ENCODE data around the gene LRFN2. TPM values are rescaled to one million over a fixed set of nuclear protein-coding genes. Genes with fewer than 3 reads are reported as not detected.

Gene LRFN2
- total RNA-seq, 1 donor = not detected

GRCh38 chr6:40419946-40420728, 167.0 kb downstream of the LRFN2 start:
- no peaks in the 10 kb centered on the region for H3K36me3 ChIP-seq (ENCODE audit: insufficient read depth, low read length)
- no peak overlapping the region for H3K4me2 ChIP-seq (ENCODE audit: insufficient read depth, low read length)
- TF ChIP-seq, protein P1, sequence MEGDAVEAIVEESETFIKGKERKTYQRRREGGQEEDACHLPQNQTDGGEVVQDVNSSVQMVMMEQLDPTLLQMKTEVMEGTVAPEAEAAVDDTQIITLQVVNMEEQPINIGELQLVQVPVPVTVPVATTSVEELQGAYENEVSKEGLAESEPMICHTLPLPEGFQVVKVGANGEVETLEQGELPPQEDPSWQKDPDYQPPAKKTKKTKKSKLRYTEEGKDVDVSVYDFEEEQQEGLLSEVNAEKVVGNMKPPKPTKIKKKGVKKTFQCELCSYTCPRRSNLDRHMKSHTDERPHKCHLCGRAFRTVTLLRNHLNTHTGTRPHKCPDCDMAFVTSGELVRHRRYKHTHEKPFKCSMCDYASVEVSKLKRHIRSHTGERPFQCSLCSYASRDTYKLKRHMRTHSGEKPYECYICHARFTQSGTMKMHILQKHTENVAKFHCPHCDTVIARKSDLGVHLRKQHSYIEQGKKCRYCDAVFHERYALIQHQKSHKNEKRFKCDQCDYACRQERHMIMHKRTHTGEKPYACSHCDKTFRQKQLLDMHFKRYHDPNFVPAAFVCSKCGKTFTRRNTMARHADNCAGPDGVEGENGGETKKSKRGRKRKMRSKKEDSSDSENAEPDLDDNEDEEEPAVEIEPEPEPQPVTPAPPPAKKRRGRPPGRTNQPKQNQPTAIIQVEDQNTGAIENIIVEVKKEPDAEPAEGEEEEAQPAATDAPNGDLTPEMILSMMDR (IDR thresholded peaks at IDR 0.05; ENCODE audit: extremely low read depth, low read depth, low read length) = no peak
- no peaks in the 10 kb centered on the region for H4K20me1 ChIP-seq (ENCODE audit: insufficient read depth, low read length)
- H3K9me3 ChIP-seq (ENCODE audit: low read depth, low read length) = no peaks in the 10 kb centered on the region
- no peaks in the 10 kb centered on the region for H3K27me3 ChIP-seq (ENCODE audit: insufficient read depth, low read length)
- H3K27ac ChIP-seq (ENCODE audit: low read depth, low read length) = no peak overlapping the region
- H2AFZ ChIP-seq (ENCODE audit: low read length) = no peak overlapping the region
- no peak for DNase-seq (ENCODE audit: insufficient read length, low spot score, missing footprints)
- H3K79me2 ChIP-seq (ENCODE audit: insufficient read depth, low read length) = no peaks in the 10 kb centered on the region
- no peaks in the 10 kb centered on the region for H3K4me1 ChIP-seq (ENCODE audit: insufficient read depth, low read length)
- H3K4me3 ChIP-seq (ENCODE audit: insufficient read depth, low read length) = no peak overlapping the region

DNA sequence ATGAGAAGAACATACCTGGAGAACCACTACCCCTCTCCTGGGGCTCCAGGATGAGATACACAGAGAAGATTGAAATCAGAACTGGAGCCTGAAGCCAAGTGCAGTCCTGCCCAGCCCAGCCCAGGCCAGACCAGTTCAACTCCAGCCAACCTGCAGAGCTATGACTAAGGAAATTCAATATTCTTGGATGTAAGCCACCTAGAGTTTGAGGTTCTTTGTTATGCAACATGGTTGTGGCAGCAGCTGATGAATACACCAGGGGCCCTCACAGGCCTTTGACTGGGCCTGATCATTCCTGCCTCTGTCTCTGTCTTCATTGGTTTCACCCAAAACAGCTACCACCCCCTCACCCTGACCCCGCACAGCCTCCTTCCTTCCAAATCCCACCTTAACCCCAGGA, 167.8 kb downstream of the LRFN2 start:
- Histone ChIP-seq H3K27me3 (ENCODE audit: insufficient read depth, low read length) (no peaks in the 10 kb centered on the region), H3K4me3 (ENCODE audit: insufficient read depth, low read length) (no peak overlapping the region), H3K36me3 (ENCODE audit: insufficient read depth, low read length) (no peaks in the 10 kb centered on the region), H4K20me1 (ENCODE audit: insufficient read depth, low read length) (no peaks in the 10 kb centered on the region), H3K79me2 (ENCODE audit: insufficient read depth, low read length) (no peaks in the 10 kb centered on the region), H2AFZ (ENCODE audit: low read length) (no peak overlapping the region), H3K9me3 (ENCODE audit: low read depth, low read length) (no peaks in the 10 kb centered on the region), H3K27ac (ENCODE audit: low read depth, low read length) (no peak overlapping the region), H3K4me2 (ENCODE audit: insufficient read depth, low read length) (no peak overlapping the region), H3K4me1 (ENCODE audit: insufficient read depth, low read length) (no peaks in the 10 kb centered on the region)
- TF ChIP-seq, protein P1 (IDR thresholded peaks at IDR 0.05; ENCODE audit: extremely low read depth, low read depth, low read length) = no peak
- DNase-seq (ENCODE audit: insufficient read length, low spot score, missing footprints) = no peak

- Histone ChIP-seq H2AFZ (ENCODE audit: low read length) (no peak overlapping the region), H4K20me1 (ENCODE audit: insufficient read depth, low read length) (no peaks in the 10 kb centered on the region), H3K4me2 (ENCODE audit: insufficient read depth, low read length) (no peak overlapping the region), H3K4me3 (ENCODE audit: insufficient read depth, low read length) (no peak overlapping the region), H3K27ac (ENCODE audit: low read depth, low read length) (no peak overlapping the region), H3K27me3 (ENCODE audit: insufficient read depth, low read length) (no peaks in the 10 kb centered on the region), H3K9me3 (ENCODE audit: low read depth, low read length) (no peaks in the 10 kb centered on the region), H3K36me3 (ENCODE audit: insufficient read depth, low read length) (no peaks in the 10 kb centered on the region), H3K4me1 (ENCODE audit: insufficient read depth, low read length) (no peaks in the 10 kb centered on the region), H3K79me2 (ENCODE audit: insufficient read depth, low read length) (no peaks in the 10 kb centered on the region)
- DNase-seq (ENCODE audit: insufficient read length, low spot score, missing footprints) = no peak
- TF ChIP-seq, protein P1 (IDR thresholded peaks at IDR 0.05; ENCODE audit: extremely low read depth, low read depth, low read length) = no peak
Observed at GRCh38 chr6:40417031-40417430, 170.1 kb downstream of the LRFN2 start.

DNA sequence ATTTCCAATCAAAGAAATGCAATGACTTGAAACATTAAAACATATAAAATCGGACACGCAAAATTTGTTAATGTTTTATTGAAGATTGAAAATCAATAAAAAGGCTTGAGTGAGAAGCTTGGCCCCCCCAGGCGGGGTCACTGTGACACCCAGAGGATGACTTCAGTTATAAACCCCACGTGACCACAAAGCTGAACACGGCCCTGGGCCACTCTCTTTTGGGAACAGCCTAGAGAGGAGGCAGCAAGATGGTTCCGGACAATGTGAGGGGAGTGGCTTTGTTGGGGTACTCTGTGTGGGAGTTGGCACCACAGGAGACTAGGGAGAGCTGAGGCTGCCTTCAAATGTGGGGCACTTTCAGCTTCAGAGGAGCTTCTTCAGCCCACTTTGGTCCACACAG, 172.5 kb downstream of the LRFN2 start:
- H3K36me3 ChIP-seq (ENCODE audit: insufficient read depth, low read length) = no peaks in the 10 kb centered on the region
- H4K20me1 ChIP-seq (ENCODE audit: insufficient read depth, low read length) = no peaks in the 10 kb centered on the region
- H3K4me3 ChIP-seq (ENCODE audit: insufficient read depth, low read length) = no peak overlapping the region
- no peak overlapping the region for H2AFZ ChIP-seq (ENCODE audit: low read length)
- no peaks in the 10 kb centered on the region for H3K9me3 ChIP-seq (ENCODE audit: low read depth, low read length)
- H3K27me3 ChIP-seq (ENCODE audit: insufficient read depth, low read length) = no peaks in the 10 kb centered on the region
- no peaks in the 10 kb centered on the region for H3K4me1 ChIP-seq (ENCODE audit: insufficient read depth, low read length)
- DNase-seq (ENCODE audit: insufficient read length, low spot score, missing footprints) = no peak
- TF ChIP-seq, protein P1 (IDR thresholded peaks at IDR 0.05; ENCODE audit: extremely low read depth, low read depth, low read length) = no peak
- no peak overlapping the region for H3K27ac ChIP-seq (ENCODE audit: low read depth, low read length)
- no peaks in the 10 kb centered on the region for H3K79me2 ChIP-seq (ENCODE audit: insufficient read depth, low read length)
- H3K4me2 ChIP-seq (ENCODE audit: insufficient read depth, low read length) = no peak overlapping the region

Measured in osteoblast (primary cell).